HepG2 (cell line): ENCODE data around the gene ZNF747. TPM values are rescaled to one million over a fixed set of nuclear protein-coding genes. Genes with fewer than 3 reads are reported as not detected.

Experiments used
- BRF2 ChIP-seq: sonication (generic); formaldehyde crosslinking; IDR thresholded peaks from 2 replicates; pipeline ENCODE4 v1.8.1; 2022; ENCODE audit warnings: mild to moderate bottlenecking, missing genetic modification reagents
- CSRNP2 ChIP-seq: sonication (generic); formaldehyde crosslinking; conservative IDR thresholded peaks from 2 replicates; pipeline ENCODE4 v1.8.0; 2022; ENCODE audit warnings: low read depth, missing genetic modification reagents
- DMAP1 ChIP-seq: IDR thresholded peaks from 2 replicates; pipeline ENCODE4 v1.6.1; 2016
- HDAC1 ChIP-seq: sonication (generic); formaldehyde crosslinking; IDR thresholded peaks from 2 replicates; pipeline ENCODE4 v1.5.1; 2020; ENCODE audit warnings: mild to moderate bottlenecking, missing genetic modification reagents
- IRF2 ChIP-seq: IDR thresholded peaks from 2 replicates; pipeline ENCODE4 v1.6.1; 2018; ENCODE audit warnings: missing genetic modification reagents, missing compliant biosample characterization
- MIER3 ChIP-seq: IDR thresholded peaks from 2 replicates; pipeline ENCODE4 v1.6.1; 2016; ENCODE audit warnings: missing compliant biosample characterization, borderline replicate concordance
- NAIF1 ChIP-seq: sonication (generic); formaldehyde crosslinking; IDR thresholded peaks from 2 replicates; pipeline ENCODE4 v1.5.0; 2020; ENCODE audit warnings: mild to moderate bottlenecking, missing genetic modification reagents, borderline replicate concordance
- NFRKB ChIP-seq: fragments of 450-650 bp; IDR thresholded peaks from 2 replicates; pipeline ENCODE4 v1.6.1; 2017
- SP1 ChIP-seq, 2 experiments: fragments of 450-650 bp in 1 of 2; sonication (generic) in 1 of 2; formaldehyde crosslinking in 1 of 2; IDR thresholded peaks; 2 replicates each; pipeline versions ENCODE4 v1.4.0 to v1.6.1; 2016 to 2020; ENCODE audit warnings: missing genetic modification reagents in 1 of 2
- TBX2 ChIP-seq: sonication (generic); formaldehyde crosslinking; IDR thresholded peaks from 2 replicates; pipeline ENCODE4 v1.5.0; 2020; ENCODE audit warnings: missing genetic modification reagents, mild to moderate bottlenecking, borderline replicate concordance
- ZFP82 ChIP-seq: sonication (generic); formaldehyde crosslinking; IDR thresholded peaks from 2 replicates; pipeline ENCODE4 v1.5.1; 2020; ENCODE audit warnings: mild to moderate bottlenecking, missing genetic modification reagents, borderline replicate concordance
- ZMYM2 ChIP-seq: sonication (generic); formaldehyde crosslinking; IDR thresholded peaks from 2 replicates; pipeline ENCODE4 v1.8.0; 2022; ENCODE audit warnings: mild to moderate bottlenecking, missing genetic modification reagents
- ZNF292 ChIP-seq: sonication (generic); formaldehyde crosslinking; IDR thresholded peaks from 2 replicates; pipeline ENCODE4 v1.8.1; 2022; ENCODE audit warnings: mild to moderate bottlenecking, low read depth, missing genetic modification reagents, borderline replicate concordance
- ZNF564 ChIP-seq: sonication (generic); formaldehyde crosslinking; IDR thresholded peaks from 2 replicates; pipeline ENCODE4 v1.8.1; 2023; ENCODE audit warnings: mild to moderate bottlenecking, missing genetic modification reagents
- ZNF737 ChIP-seq: sonication (generic); formaldehyde crosslinking; IDR thresholded peaks from 2 replicates; pipeline ENCODE4 v1.5.0; 2020; ENCODE audit warnings: missing genetic modification reagents, mild to moderate bottlenecking, borderline replicate concordance
- ZNF768 ChIP-seq: sonication (generic); formaldehyde crosslinking; IDR thresholded peaks from 2 replicates; pipeline ENCODE4 v1.4.0; 2020; ENCODE audit warnings: missing genetic modification reagents
- ZNF891 ChIP-seq: sonication (generic); formaldehyde crosslinking; IDR thresholded peaks from 2 replicates; pipeline ENCODE4 v1.5.0; 2020; ENCODE audit warnings: mild to moderate bottlenecking, missing genetic modification reagents
- polyA plus RNA-seq, 8 experiments: library from polyadenylated mRNA; depleted of rRNA in 3 of 8; stranded (reverse) in 7 of 8; unstranded in 1 of 8; fragments of >200 nt; fragmentation: Illumina TruSeq in 4 of 8; extraction: Trizol in 4 of 8; gene quantifications; 2 replicates each; pipeline versions ENCODE4 v1.2.1 to v1.2.3, GENCODE V29; 2011 to 2016; ENCODE audit warnings: low read depth in 4 of 8, missing spikeins in 1 of 8, mixed read lengths in 1 of 8; ENCODE audit not compliant: insufficient read depth in 1 of 8
- total RNA-seq, 5 experiments: library from RNA; depleted of rRNA; stranded (reverse); fragments of >200 nt; fragmentation: Illumina TruSeq; extraction: Trizol; gene quantifications; 2 replicates each; pipeline ENCODE4 v1.2.3, GENCODE V29; 2016; ENCODE audit warnings: low read depth in 1 of 5
- TF ChIP-seq, protein P1 (sequence below): sonication (generic); formaldehyde crosslinking; IDR thresholded peaks from 2 replicates; pipeline ENCODE4 v1.5.0; 2020; ENCODE audit warnings: mild to moderate bottlenecking, missing genetic modification reagents
- TF ChIP-seq, protein P2 (sequence below): sonication (generic); formaldehyde crosslinking; IDR thresholded peaks from 2 replicates; pipeline ENCODE4 v1.4.0; 2020; ENCODE audit warnings: missing genetic modification reagents
- TF ChIP-seq, protein P3 (sequence below): sonication (generic); formaldehyde crosslinking; IDR thresholded peaks from 2 replicates; pipeline ENCODE4 v1.5.0; 2020; ENCODE audit warnings: missing genetic modification reagents

Gene ZNF747
- total and polyA plus RNA-seq, 2 of the 13 experiments (the other 11 are each of a cell fraction or from before 2014, with no cell fraction given): 7.2 to 10.2 TPM

DNA sequence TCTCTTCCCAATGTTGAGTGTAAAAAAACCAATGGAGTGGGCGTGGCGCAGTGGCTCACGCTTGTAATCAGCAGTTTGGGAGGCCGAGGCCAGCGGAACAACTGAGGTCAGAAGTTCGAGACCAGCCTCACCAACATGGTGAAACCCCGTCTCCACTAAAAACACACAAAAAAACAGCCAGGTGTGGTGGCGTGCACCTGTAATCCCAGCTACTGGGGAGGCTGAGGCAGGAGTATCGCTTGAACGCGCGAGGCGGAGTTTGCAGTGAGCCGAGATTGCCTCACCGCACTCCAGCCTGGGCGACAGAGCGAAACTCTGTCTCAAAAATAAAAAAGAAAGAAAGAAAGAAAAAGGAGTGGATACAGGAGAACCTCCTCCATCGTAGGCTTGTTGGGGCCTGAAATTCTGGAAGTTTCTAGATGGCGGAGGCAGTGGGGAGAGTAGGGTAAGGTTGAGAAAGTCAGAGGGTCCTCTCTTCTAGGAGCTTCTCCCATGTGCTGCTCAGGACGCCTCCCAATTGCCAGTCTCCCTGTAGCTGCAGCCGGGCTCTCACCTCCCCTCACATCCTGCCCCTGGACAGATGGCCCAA is 24.2 kb upstream of the ZNF747 start (continued):
- TF ChIP-seq, protein P1, sequence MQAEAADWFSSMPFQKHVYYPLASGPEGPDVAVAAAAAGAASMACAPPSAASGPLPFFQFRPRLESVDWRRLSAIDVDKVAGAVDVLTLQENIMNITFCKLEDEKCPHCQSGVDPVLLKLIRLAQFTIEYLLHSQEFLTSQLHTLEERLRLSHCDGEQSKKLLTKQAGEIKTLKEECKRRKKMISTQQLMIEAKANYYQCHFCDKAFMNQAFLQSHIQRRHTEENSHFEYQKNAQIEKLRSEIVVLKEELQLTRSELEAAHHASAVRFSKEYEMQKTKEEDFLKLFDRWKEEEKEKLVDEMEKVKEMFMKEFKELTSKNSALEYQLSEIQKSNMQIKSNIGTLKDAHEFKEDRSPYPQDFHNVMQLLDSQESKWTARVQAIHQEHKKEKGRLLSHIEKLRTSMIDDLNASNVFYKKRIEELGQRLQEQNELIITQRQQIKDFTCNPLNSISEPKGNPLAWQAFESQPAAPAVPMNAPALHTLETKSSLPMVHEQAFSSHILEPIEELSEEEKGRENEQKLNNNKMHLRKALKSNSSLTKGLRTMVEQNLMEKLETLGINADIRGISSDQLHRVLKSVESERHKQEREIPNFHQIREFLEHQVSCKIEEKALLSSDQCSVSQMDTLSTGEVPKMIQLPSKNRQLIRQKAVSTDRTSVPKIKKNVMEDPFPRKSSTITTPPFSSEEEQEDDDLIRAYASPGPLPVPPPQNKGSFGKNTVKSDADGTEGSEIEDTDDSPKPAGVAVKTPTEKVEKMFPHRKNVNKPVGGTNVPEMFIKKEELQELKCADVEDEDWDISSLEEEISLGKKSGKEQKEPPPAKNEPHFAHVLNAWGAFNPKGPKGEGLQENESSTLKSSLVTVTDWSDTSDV (CRISPR knock-in tag): no peak
- TF ChIP-seq ZNF891 (CRISPR knock-in tag) (peak; percentile 9; the same call in 1 of the 2 replicates), HDAC1 (CRISPR knock-in tag) (no peak; the same call in 1 of the 2 replicates), IRF2 (CRISPR knock-in tag) (no peak), NFRKB (no peak), BRF2 (CRISPR knock-in tag) (0 out of 2 replicates have a peak, but pooled peaks have one; percentile 33), SP1 (IDR thresholded peaks at IDR 0.05) (no peak), SP1 (CRISPR knock-in tag; IDR thresholded peaks at IDR 0.05) (peak; percentile 23; the same call in 1 of the 2 replicates), ZFP82 (CRISPR knock-in tag) (no peak), ZNF564 (no peak), ZNF292 (peak; percentile 68; the same call in 1 of the 2 replicates), DMAP1 (CRISPR knock-in tag) (no peak), ZMYM2 (CRISPR knock-in tag) (peak; percentile 96), CSRNP2 (CRISPR knock-in tag) (no peak), ZNF768 (CRISPR knock-in tag) (peak; percentile 41; the same call in 1 of the 2 replicates), NAIF1 (CRISPR knock-in tag) (no peak), ZNF737 (CRISPR knock-in tag) (no peak), TBX2 (CRISPR knock-in tag) (no peak), MIER3 (CRISPR knock-in tag) (peak; percentile 55)
- TF ChIP-seq, protein P2, sequence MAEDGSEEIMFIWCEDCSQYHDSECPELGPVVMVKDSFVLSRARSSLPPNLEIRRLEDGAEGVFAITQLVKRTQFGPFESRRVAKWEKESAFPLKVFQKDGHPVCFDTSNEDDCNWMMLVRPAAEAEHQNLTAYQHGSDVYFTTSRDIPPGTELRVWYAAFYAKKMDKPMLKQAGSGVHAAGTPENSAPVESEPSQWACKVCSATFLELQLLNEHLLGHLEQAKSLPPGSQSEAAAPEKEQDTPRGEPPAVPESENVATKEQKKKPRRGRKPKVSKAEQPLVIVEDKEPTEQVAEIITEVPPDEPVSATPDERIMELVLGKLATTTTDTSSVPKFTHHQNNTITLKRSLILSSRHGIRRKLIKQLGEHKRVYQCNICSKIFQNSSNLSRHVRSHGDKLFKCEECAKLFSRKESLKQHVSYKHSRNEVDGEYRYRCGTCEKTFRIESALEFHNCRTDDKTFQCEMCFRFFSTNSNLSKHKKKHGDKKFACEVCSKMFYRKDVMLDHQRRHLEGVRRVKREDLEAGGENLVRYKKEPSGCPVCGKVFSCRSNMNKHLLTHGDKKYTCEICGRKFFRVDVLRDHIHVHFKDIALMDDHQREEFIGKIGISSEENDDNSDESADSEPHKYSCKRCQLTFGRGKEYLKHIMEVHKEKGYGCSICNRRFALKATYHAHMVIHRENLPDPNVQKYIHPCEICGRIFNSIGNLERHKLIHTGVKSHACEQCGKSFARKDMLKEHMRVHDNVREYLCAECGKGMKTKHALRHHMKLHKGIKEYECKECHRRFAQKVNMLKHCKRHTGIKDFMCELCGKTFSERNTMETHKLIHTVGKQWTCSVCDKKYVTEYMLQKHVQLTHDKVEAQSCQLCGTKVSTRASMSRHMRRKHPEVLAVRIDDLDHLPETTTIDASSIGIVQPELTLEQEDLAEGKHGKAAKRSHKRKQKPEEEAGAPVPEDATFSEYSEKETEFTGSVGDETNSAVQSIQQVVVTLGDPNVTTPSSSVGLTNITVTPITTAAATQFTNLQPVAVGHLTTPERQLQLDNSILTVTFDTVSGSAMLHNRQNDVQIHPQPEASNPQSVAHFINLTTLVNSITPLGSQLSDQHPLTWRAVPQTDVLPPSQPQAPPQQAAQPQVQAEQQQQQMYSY: no peak
- TF ChIP-seq, protein P3, sequence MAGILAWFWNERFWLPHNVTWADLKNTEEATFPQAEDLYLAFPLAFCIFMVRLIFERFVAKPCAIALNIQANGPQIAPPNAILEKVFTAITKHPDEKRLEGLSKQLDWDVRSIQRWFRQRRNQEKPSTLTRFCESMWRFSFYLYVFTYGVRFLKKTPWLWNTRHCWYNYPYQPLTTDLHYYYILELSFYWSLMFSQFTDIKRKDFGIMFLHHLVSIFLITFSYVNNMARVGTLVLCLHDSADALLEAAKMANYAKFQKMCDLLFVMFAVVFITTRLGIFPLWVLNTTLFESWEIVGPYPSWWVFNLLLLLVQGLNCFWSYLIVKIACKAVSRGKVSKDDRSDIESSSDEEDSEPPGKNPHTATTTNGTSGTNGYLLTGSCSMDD (CRISPR knock-in tag): no peak
